Testis (tissue), 2 donors: ENCODE data around the gene LRRC37A.
"Not testable (repeated sequence)": the region's sequence is repeated elsewhere in the genome, so short reads cannot be mapped to it uniquely, and the experiment has no call there.

Source experiments
- CTCF ChIP-seq, 3 experiments: fragments of 450-650 bp in 2 of 3; fragments of 200-600 bp in 1 of 3; sonication (generic) in 1 of 3; IDR thresholded peaks; one replicate each; pipeline ENCODE4 v1.5.1; 2016 to 2019; ENCODE audit warnings: antibody characterized with exemption in 3 of 3, mild to moderate bottlenecking in 2 of 3, moderate library complexity in 1 of 3
- POLR2A ChIP-seq: fragments of 450-650 bp; IDR thresholded peaks from one replicate; pipeline ENCODE4 v1.6.1; 2017; ENCODE audit warnings: antibody characterized with exemption, mild to moderate bottlenecking, moderate library complexity

- TF ChIP-seq CTCF (IDR thresholded peaks at IDR 0.05); POLR2A: not testable (repeated sequence)
Measured at GRCh38 chr17:46385491-46385890, 90.6 kb downstream of the LRRC37A start.
